Naive B cell (primary cell): ENCODE results near the gene NUP205. TPM values are rescaled to one million over a fixed set of nuclear protein-coding genes. Genes with fewer than 3 reads are reported as not detected.
"Not testable (repeated sequence)": the region's sequence is repeated elsewhere in the genome, so short reads cannot be mapped to it uniquely, and the experiment has no call there.

ENCODE experiments used
- ATAC-seq, 2 donors: fragments of 150-1000 bp; cut with Tn5 transposase; 2 replicates each; pipeline ENCODE4 v1.10.0; 2021; ENCODE audit warnings: low read depth in 2 of 2, mild to moderate bottlenecking in 2 of 2, moderate library complexity in 2 of 2
- DNase-seq: peaks from one replicate; pipeline ENCODE4 v3.0.0; 2022
- H3K27ac Mint-ChIP-seq, 6 donors: one replicate each; pipeline ENCODE4 v1.8.0; 2020 to 2022; ENCODE audit warnings: mild to moderate bottlenecking in 6 of 6, mixed read lengths in 6 of 6, moderate library complexity in 5 of 6, inconsistent platforms in 2 of 6
- H3K27me3 Mint-ChIP-seq, 3 donors: one replicate each; pipeline ENCODE4 v1.8.0; 2021 to 2022; ENCODE audit warnings: mixed read lengths in 3 of 3, mild to moderate bottlenecking in 1 of 3
- H3K36me3 Mint-ChIP-seq, 2 donors: one replicate each; pipeline ENCODE4 v1.8.0; 2020 to 2022; ENCODE audit warnings: mixed read lengths in 2 of 2, inconsistent platforms in 1 of 2, mild to moderate bottlenecking in 1 of 2
- H3K4me1 Mint-ChIP-seq, 3 donors: one replicate each; pipeline ENCODE4 v1.8.0; 2020 to 2022; ENCODE audit warnings: mixed read lengths in 3 of 3, inconsistent platforms in 1 of 3, mild to moderate bottlenecking in 1 of 3, moderate library complexity in 1 of 3
- H3K4me3 Mint-ChIP-seq, 8 donors: one replicate each; pipeline ENCODE4 v1.8.0; 2020 to 2022; ENCODE audit warnings: mild to moderate bottlenecking in 8 of 8, mixed read lengths in 8 of 8, moderate library complexity in 8 of 8, inconsistent platforms in 2 of 8
- H3K9me3 Mint-ChIP-seq, 7 donors: one replicate each; pipeline ENCODE4 v1.8.0; 2020 to 2022; ENCODE audit warnings: mixed read lengths in 7 of 7, mild to moderate bottlenecking in 5 of 7, inconsistent platforms in 2 of 7, moderate library complexity in 1 of 7
- polyA plus RNA-seq, 6 donors: library from polyadenylated mRNA; unstranded; fragments of 300-500 nt; fragmentation: Illumina TruSeq; gene quantifications; one replicate each; pipeline ENCODE4 v1.2.3, GENCODE V29; 2021; ENCODE audit warnings: low read depth in 6 of 6

NUP205 gene
- polyA plus RNA-seq, 6 donors from 2014 or later: 8.8 to 22.0 (median 18.2) TPM

- peaks cover 0 to 3% (median 0%) of the 10 kb centered on the region in 3 donors for H3K4me1 Mint-ChIP-seq
- ATAC-seq: no peak
- H3K27me3 Mint-ChIP-seq: no peaks in the 10 kb centered on the region
- no peak overlapping the region for H3K4me3 Mint-ChIP-seq
- H3K36me3 Mint-ChIP-seq: no peaks in the 10 kb centered on the region
- H3K9me3 Mint-ChIP-seq: no peaks in the 10 kb centered on the region
- DNase-seq: no peak
- no peak overlapping the region for H3K27ac Mint-ChIP-seq
These were observed 95.8 kb downstream of the NUP205 start for GRCh38 chr7:135653340-135654080.

- DNase-seq (no peak), ATAC-seq (no peak)
- H3K4me3 Mint-ChIP-seq: no peak overlapping the region
- peaks cover 0 to 4% (median 0%) of the 10 kb centered on the region in 7 donors for H3K9me3 Mint-ChIP-seq
- peaks cover 0 to 7% of the 10 kb centered on the region in 2 donors for H3K36me3 Mint-ChIP-seq
- no peaks in the 10 kb centered on the region for H3K27me3 Mint-ChIP-seq
- H3K27ac Mint-ChIP-seq: no peak overlapping the region
- peaks cover 8 to 16% (median 11%) of the 10 kb centered on the region in 3 donors for H3K4me1 Mint-ChIP-seq
These were observed 100.8 kb downstream of the NUP205 start for GRCh38 chr7:135658564-135658963.

DNA sequence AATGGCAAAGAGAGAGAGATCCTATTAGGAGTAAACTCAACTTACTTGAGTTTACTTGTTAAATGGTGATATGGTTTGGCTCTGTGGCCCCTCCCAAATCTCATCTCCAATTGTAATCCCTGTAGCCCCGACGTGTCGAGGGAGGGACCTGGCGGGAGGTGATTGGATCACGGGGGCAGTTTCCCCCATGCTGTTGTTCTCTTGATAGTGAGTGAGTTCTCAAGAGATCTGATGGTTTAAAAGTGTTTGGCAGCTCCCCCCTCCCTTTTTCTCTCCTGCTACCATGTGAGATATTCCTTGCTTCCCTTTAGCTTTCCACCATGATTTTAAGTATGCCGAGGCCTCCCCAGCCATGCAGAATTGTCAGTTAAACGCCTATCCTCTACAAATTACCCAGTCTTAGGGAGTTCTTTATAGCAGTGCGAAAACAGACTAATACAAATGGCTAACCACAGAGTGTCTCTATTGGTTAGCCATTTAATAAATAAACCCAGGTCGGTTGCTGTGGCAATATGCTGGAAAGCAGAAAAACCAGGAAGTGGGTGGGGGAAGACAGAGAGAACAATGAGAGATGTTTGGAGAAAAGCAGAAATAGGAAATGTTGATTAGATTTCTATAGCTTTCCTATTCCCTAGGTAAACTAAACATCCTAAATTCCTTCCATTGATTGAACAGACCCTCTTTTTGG is 101.6 kb downstream of the NUP205 start:
- Mint-ChIP-seq H3K36me3 (peaks cover 0 to 7% of the 10 kb centered on the region in 2 donors), H3K4me1 (peaks cover 8 to 22% (median 17%) of the 10 kb centered on the region in 3 donors), H3K27ac (no peak overlapping the region), H3K27me3 (no peaks in the 10 kb centered on the region), H3K9me3 (peaks cover 0 to 4% (median 0%) of the 10 kb centered on the region in 7 donors), H3K4me3 (peak overlapping the region in 1 of 8 donors; percentile 56)
- no peak for DNase-seq
- ATAC-seq: no peak

- Mint-ChIP-seq H3K36me3 (peaks cover 0 to 7% of the 10 kb centered on the region in 2 donors), H3K4me1 (peaks cover 22 to 35% (median 27%) of the 10 kb centered on the region in 3 donors), H3K27me3 (no peaks in the 10 kb centered on the region), H3K9me3 (peaks cover 0 to 4% (median 0%) of the 10 kb centered on the region in 7 donors), H3K4me3 (peak overlapping the region; percentile 91 to 99 (median 96)), H3K27ac (peak overlapping the region; percentile 61 to 94 (median 86))
- no peak for ATAC-seq
- no peak for DNase-seq
These were observed 103.8 kb downstream of the NUP205 start for GRCh38 chr7:135661311-135662122.

- no peaks in the 10 kb centered on the region for H3K27me3 Mint-ChIP-seq
- peaks cover 0 to 7% of the 10 kb centered on the region in 2 donors for H3K36me3 Mint-ChIP-seq
- H3K27ac Mint-ChIP-seq: peak overlapping the region in 5 of 6 donors; percentile 85 to 94 (median 87)
- H3K4me1 Mint-ChIP-seq: peaks cover 27 to 39% (median 32%) of the 10 kb centered on the region in 3 donors
- ATAC-seq: no peak
- H3K4me3 Mint-ChIP-seq: peak overlapping the region; percentile 91 to 99 (median 96)
- peaks cover 0 to 4% (median 0%) of the 10 kb centered on the region in 7 donors for H3K9me3 Mint-ChIP-seq
- no peak for DNase-seq
These were observed 104.3 kb downstream of the NUP205 start for GRCh38 chr7:135662123-135662372.

DNA sequence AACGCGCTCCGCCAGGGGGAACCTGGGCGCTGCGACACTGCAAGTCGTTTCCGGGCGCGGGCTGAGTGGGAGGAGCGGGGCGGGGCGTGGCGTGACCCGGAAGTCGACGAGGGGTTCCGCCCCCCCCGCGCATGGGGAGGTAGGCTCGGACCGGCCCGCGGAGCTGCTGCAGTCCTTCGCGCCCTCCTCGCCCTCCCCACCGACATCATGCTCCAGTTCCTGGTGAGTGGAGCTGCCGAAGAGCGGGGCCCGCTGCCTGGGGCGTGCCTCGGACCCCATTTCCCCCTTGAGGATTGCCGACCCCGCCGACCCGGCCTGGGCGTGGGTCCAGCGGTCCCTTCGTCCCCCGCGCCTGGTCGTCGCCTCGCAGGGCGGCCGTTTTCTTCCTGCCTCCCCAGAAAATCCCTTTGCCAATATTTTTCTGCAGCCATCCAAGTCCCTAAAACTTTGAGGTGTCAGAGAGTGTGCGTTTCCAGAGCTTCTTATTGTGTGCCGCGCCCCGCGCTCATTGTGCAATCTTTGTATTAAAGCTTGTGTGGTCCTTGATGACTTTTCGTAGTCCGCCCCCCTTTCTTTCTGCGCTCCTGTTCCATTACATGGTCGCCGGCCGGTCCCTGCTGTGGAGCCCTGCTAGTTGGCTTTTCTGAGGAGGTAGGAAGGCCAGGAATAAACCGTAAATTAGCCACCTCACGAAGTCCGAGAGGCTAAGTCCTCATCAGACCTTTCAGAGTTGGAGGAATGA is 104.8 kb downstream of the NUP205 start, which contains the start of gene STMP1:
STMP1 (plus strand) TSS at position 142 of the 742 bp plus-strand sequence.
- H3K4me1 Mint-ChIP-seq: peaks cover 27 to 44% (median 32%) of the 10 kb centered on the region in 3 donors
- no peaks in the 10 kb centered on the region for H3K27me3 Mint-ChIP-seq
- H3K36me3 Mint-ChIP-seq: peaks cover 0 to 7% of the 10 kb centered on the region in 2 donors
- H3K9me3 Mint-ChIP-seq: peaks cover 0 to 4% (median 0%) of the 10 kb centered on the region in 7 donors
- peak within 1 kb of the TSS; percentile 91 to 99 (median 96) for H3K4me3 Mint-ChIP-seq
- peak; percentile 95 to 96 for ATAC-seq
- peak within 1 kb of the TSS; percentile 85 to 94 (median 92) for H3K27ac Mint-ChIP-seq
- DNase-seq: peak; percentile 95

GRCh38 chr7:135664046-135664589 is 106.4 kb downstream of the NUP205 start:
- peaks cover 0 to 4% (median 2%) of the 10 kb centered on the region in 7 donors for H3K9me3 Mint-ChIP-seq
- H3K27me3 Mint-ChIP-seq: no peaks in the 10 kb centered on the region
- peak overlapping the region in 4 of 6 donors; percentile 26 to 44 (median 38) for H3K27ac Mint-ChIP-seq
- DNase-seq (no peak), ATAC-seq (no peak)
- H3K36me3 Mint-ChIP-seq: peaks cover 0 to 7% of the 10 kb centered on the region in 2 donors
- H3K4me3 Mint-ChIP-seq: peak overlapping the region; percentile 58 to 97 (median 93)
- peaks cover 32 to 58% (median 41%) of the 10 kb centered on the region in 3 donors for H3K4me1 Mint-ChIP-seq

GRCh38 chr7:135665042-135665441 is 107.3 kb downstream of the NUP205 start:
- H3K27me3 Mint-ChIP-seq: no peaks in the 10 kb centered on the region
- H3K9me3 Mint-ChIP-seq: peaks cover 0 to 4% (median 2%) of the 10 kb centered on the region in 7 donors
- peaks cover 0 to 7% of the 10 kb centered on the region in 2 donors for H3K36me3 Mint-ChIP-seq
- peaks cover 35 to 60% (median 49%) of the 10 kb centered on the region in 3 donors for H3K4me1 Mint-ChIP-seq
- H3K4me3 Mint-ChIP-seq: peak overlapping the region in 2 of 8 donors; percentile 44 to 77
- ATAC-seq (no peak), DNase-seq (no peak)
- H3K27ac Mint-ChIP-seq: no peak overlapping the region

DNA sequence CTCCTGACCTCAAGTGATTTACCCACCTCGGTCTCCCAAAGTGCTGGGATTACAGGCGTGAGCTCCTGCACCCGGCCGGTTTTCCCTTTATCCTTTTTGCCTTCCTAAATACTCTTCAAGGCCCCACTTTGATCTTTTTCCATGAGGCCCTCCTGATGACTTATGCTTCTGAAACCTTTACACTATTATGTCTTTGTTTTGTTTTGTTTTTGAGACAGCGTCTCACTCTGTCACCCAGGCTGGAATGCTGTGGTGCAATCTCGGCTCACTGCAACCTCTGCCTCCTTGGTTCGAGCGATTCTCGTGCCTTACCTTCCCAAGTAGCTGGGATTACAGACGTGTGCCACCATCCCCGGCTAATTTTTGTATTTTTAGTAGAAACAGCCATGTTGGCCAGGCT is 108.4 kb downstream of the NUP205 start:
- no peak overlapping the region for H3K27ac Mint-ChIP-seq
- H3K36me3 Mint-ChIP-seq: peaks cover 0 to 7% of the 10 kb centered on the region in 2 donors
- peaks cover 36 to 64% (median 51%) of the 10 kb centered on the region in 3 donors for H3K4me1 Mint-ChIP-seq
- H3K9me3 Mint-ChIP-seq: peaks cover 0 to 4% (median 2%) of the 10 kb centered on the region in 7 donors
- DNase-seq (no peak), ATAC-seq (no peak)
- H3K4me3 Mint-ChIP-seq: peak overlapping the region in 3 of 8 donors; percentile 50 to 78 (median 67)
- H3K27me3 Mint-ChIP-seq: no peaks in the 10 kb centered on the region

DNA sequence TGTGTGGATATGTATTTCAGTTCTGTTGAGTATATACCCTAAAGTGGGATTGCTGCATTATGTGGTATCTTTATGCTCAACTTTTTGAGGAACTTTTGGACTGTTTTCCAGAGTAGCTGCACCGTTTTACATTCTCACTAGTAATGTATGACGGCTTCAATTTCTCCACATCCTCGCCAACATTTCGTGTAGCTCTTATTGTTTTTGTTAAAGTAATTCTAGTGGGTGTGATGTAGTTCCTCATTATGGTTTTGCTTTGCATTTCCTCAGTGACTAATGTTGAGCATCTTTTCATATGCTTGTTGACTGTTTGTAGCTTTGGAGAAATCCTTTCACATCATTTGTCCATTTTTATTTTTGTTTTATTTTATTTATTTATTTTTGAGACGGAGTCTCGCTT is 109.1 kb downstream of the NUP205 start:
- H3K27me3 Mint-ChIP-seq: no peaks in the 10 kb centered on the region
- peak overlapping the region in 2 of 6 donors; percentile 21 to 39 for H3K27ac Mint-ChIP-seq
- peaks cover 32 to 60% (median 47%) of the 10 kb centered on the region in 3 donors for H3K4me1 Mint-ChIP-seq
- H3K9me3 Mint-ChIP-seq: peaks cover 0 to 3% (median 1%) of the 10 kb centered on the region in 7 donors
- no peak for DNase-seq
- peaks cover 0 to 7% of the 10 kb centered on the region in 2 donors for H3K36me3 Mint-ChIP-seq
- no peak for ATAC-seq
- H3K4me3 Mint-ChIP-seq: peak overlapping the region in 3 of 8 donors; percentile 9 to 78 (median 25)

GRCh38 chr7:135667626-135668025 is 109.9 kb downstream of the NUP205 start:
- H3K27ac Mint-ChIP-seq, DNase-seq, ATAC-seq, H3K9me3 Mint-ChIP-seq, H3K36me3 Mint-ChIP-seq, H3K27me3 Mint-ChIP-seq: not testable (repeated sequence)
- H3K4me3 Mint-ChIP-seq: peak overlapping the region in 1 of 8 donors; percentile 24
- H3K4me1 Mint-ChIP-seq: peaks cover 28 to 61% (median 43%) of the 10 kb centered on the region in 3 donors

DNA sequence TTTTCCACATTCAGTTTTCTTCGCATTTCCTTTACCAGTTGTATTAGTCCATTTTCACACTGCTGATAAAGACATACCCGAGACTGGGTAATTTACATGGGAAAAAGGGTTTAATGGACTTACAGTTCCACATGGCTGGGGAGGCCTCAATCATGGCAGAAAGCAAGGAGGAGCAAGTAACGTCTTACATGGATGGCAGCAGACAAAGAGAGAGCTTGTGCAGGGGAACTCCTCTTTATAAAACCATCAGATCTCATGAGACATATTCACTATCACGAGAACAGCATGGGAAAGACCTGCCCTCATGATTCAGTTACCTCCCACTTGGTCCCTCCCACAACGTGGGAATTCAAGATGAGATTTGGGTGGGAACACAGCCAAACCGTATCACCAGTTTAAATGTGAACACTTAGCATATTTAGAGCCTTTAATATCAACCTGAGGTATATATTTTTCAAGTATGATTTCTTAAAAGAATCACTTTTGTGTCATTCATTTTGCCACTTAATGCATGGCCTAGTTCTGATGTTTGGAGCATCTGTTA is 111.2 kb downstream of the NUP205 start:
- not testable (repeated sequence) for H3K4me3 Mint-ChIP-seq, ATAC-seq, H3K36me3 Mint-ChIP-seq

More for the DNA sequence above, 111.2 kb downstream of the NUP205 start:
- H3K9me3 Mint-ChIP-seq, H3K27me3 Mint-ChIP-seq, DNase-seq: not testable (repeated sequence)
- H3K27ac Mint-ChIP-seq: peak overlapping the region in 2 of 6 donors; percentile 16 to 37
- H3K4me1 Mint-ChIP-seq: peaks cover 22 to 52% (median 43%) of the 10 kb centered on the region in 3 donors
